ENCODE measurements around the gene PKN1.

Gene PKN1

GRCh38 chr19:14516746-14517438 is 83.8 kb downstream of the PKN1 start:
- DNase-seq = no peak

GRCh38 chr19:14517446-14517839 is 84.3 kb downstream of the PKN1 start:
- no peak for DNase-seq

DNA sequence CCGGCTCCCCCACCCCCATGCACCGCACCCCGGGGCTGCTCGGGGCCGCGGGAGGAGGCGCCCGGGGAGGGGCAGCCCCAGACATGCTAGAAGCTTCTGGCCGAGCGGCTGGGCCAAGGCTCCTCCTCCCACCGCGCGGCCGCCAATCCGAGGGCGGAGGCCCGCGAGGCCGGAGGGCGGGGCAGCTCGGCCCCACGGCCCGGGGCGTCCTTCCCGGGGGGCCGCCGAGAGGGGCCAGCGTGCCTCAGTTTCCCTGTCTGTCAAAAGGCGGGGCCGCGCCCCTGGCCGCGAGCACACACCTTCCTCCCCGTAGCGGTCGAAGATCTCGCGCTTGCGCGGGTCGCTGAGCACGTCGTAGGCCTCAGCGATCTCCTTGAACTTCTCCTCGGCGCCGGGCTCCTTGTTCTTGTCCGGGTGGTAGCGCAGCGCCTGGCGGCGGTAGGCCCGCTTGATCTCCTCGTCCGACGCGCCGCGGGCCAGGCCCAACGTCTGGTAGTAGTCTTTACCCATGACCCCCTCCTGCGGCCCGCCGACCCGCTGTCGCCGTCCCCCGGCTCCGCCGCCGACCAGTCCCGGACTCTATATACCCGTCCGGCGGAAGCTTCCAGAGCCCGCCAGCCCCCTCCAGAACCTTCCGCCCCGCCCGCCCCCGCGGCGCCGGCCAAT is 84.9 kb downstream of the PKN1 start, which contains the start of gene DNAJB1:
DNAJB1 (minus strand) TSS at position 558 of the 666 bp plus-strand sequence; CDS start at position 510, 48 bp downstream.
- DNase-seq = no peak

DNA sequence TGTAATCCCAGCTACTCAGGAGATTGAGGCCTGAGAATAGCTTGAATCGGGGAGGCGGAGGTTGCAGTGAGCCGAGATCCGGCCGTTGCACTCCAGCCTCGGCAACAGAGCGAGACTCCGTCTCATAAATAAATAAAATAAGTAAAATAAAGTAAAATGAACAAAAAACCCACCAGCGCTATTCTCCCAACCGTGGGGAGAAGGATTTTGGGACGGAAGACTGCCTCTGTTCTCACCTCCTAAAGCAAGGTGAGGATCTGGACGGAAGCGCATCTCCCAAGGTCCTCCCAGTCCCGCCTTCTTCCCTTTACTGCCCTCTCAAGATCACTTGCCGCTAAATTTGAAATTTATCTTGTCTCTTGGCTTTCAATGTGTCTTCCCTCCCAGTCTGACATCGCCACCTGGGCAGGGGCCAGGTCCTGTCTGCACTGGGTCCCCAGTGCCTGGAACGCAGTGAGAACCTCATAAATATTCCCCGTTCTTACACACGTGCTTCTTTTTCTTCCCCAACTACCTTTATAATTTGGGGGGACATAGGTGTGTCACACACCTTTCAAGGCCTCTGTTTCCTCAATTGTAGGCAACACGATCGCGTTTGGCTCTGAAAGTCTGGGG is 86.2 kb downstream of the PKN1 start:
- DNase-seq = no peak

DNA sequence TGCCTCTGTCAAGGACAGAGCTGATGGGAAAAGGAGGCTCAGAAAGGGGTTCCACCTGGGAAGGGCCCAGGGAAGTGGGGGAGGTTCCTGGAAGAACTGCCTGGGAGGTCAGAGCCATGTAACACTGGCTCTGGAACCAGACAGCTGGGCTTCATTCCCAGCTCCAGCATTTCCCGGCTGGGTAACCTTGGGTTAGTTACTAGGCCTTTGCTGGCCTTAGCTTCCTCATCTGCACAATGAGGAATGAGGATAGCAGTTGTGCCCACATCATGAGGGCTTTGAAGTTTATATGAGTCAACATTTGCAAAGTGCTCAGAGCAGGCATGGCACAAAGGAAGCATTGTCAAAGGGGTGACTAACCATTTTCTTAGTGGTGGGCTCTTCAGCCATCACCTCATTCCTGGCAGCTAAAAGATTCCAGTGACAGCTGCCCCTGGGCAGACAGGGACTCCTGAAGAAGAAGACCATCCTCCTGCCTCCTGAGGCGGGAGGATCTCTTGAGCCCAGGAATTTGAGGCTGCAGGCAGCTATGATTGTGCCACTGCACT is 86.8 kb downstream of the PKN1 start:
- DNase-seq = no peak

DNA sequence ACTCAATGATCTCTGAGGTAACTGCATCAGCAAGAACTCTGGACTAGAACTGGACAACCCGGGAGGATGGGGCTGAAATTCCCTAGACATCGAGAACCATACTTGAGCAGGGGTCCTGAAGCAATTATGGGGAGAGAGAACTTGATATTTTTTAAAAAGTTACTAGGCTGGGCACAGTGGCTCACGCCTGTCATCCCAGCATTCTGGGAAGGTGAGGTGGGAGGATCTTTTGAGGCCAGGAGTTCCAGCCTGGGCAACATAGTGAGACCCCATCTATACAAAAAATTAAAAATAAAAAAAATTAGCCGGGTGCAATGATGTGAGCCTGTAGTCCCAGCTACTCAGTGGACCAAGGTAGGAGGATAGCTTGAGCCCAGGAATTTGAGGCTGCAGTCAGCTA is 87.4 kb downstream of the PKN1 start:
- DNase-seq = no peak
